SK-N-SH (cell line): ENCODE data around the gene AMELY. TPM values are rescaled to one million over a fixed set of nuclear protein-coding genes. Genes with fewer than 3 reads are reported as not detected.

Experiments
- CTCF ChIA-PET: fragments of 300-600, 350-600 bp; formaldehyde crosslinking; extraction: SDS; loops from one replicate; lab custom pipeline; 2021; lab: Yijun Ruan, JAX
- POLR2A ChIA-PET: fragments of 350-600 bp; sonication (Branson Sonifier 250); formaldehyde crosslinking; extraction: SDS; loops from one replicate; lab custom pipeline; 2020; ENCODE audit warnings: antibody characterized with exemption, inconsistent platforms; lab: Yijun Ruan, JAX
- DNase-seq: peaks from one replicate; pipeline ENCODE4 v3.0.0; 2012
- H2AFZ ChIP-seq: fragments of 200-600 bp; sonication (generic); 2 replicates; pipeline ENCODE4 v1.8.1; 2016; ENCODE audit warnings: antibody characterized with exemption, mild to moderate bottlenecking, low read depth
- H3F3A ChIP-seq: fragments of 200-600 bp; sonication (generic); replicated peaks from 2 replicates; pipeline ENCODE3; 2016; ENCODE audit warnings: antibody characterized with exemption, mild to moderate bottlenecking; ENCODE audit not compliant: insufficient read depth
- H3K27ac ChIP-seq, 2 experiments: fragments of 200-500 bp in 1 of 2; fragments of 200-600 bp in 1 of 2; sonication (Bioruptor generic) in 1 of 2; sonication (generic), shearing (Covaris generic) in 1 of 2; 2 replicates each; pipeline versions ENCODE4 v1.5.1 to v1.6.1; 2014 to 2016; ENCODE audit warnings: low read depth in 2 of 2, inconsistent platforms in 1 of 2, low read length in 1 of 2, mild to moderate bottlenecking in 1 of 2, mixed read lengths in 1 of 2
- H3K27me3 ChIP-seq: fragments of 200-600 bp; sonication (generic), shearing (Covaris generic); 2 replicates; pipeline ENCODE4 v1.6.1; 2016; ENCODE audit warnings: mixed run types; ENCODE audit not compliant: insufficient read depth
- H3K36me3 ChIP-seq, 2 experiments: fragments of 200-500 bp in 1 of 2; fragments of 200-600 bp in 1 of 2; sonication (Bioruptor generic) in 1 of 2; sonication (generic) in 1 of 2; replicated peaks in 1 of 2; 2 replicates each; pipeline versions ENCODE3 to v1.5.1; 2014 to 2016; ENCODE audit warnings: low read length in 1 of 2, mild to moderate bottlenecking in 1 of 2; ENCODE audit not compliant: insufficient read depth in 2 of 2, control insufficient read depth in 1 of 2
- H3K4me1 ChIP-seq, 2 experiments: fragments of 200-500 bp in 1 of 2; fragments of 200-600 bp in 1 of 2; sonication (Bioruptor generic) in 1 of 2; sonication (generic), shearing (Covaris generic) in 1 of 2; 2 replicates each; pipeline versions ENCODE4 v1.5.1 to v1.6.1; 2014 to 2016; ENCODE audit warnings: low read depth in 1 of 2, low read length in 1 of 2, mixed run types in 1 of 2; ENCODE audit not compliant: insufficient read depth in 2 of 2, control insufficient read depth in 1 of 2
- H3K4me2 ChIP-seq: fragments of 200-600 bp; sonication (generic), shearing (Covaris generic); 2 replicates; pipeline ENCODE4 v1.6.1; 2017; ENCODE audit warnings: mixed run types
- H3K4me3 ChIP-seq, 2 experiments: fragments of 200-500 bp in 1 of 2; fragments of 200-600 bp in 1 of 2; sonication (Bioruptor generic) in 1 of 2; sonication (generic), shearing (Covaris generic) in 1 of 2; 2 replicates each; pipeline versions ENCODE4 v1.5.1 to v1.8.1; 2014 to 2016; ENCODE audit warnings: low read depth in 2 of 2, inconsistent platforms in 1 of 2, low read length in 1 of 2, mild to moderate bottlenecking in 1 of 2, mixed read lengths in 1 of 2, moderate library complexity in 1 of 2
- H3K79me2 ChIP-seq: fragments of 200-600 bp; sonication (generic); 2 replicates; pipeline ENCODE4 v1.8.1; 2017; ENCODE audit warnings: mild to moderate bottlenecking; ENCODE audit not compliant: insufficient read depth
- H3K9ac ChIP-seq: fragments of 200-600 bp; sonication (generic); 2 replicates; pipeline ENCODE4 v1.6.1; 2017; ENCODE audit warnings: mixed run types
- H3K9me2 ChIP-seq: fragments of 200-600 bp; sonication (generic); 2 replicates; pipeline ENCODE4 v1.6.1; 2017; ENCODE audit warnings: mixed run types
- H3K9me3 ChIP-seq: fragments of 200-600 bp; sonication (generic); 2 replicates; pipeline ENCODE4 v1.6.1; 2017; ENCODE audit warnings: mixed run types, mild to moderate bottlenecking, moderate library complexity
- H4K20me1 ChIP-seq: fragments of 200-600 bp; sonication (generic); 2 replicates; pipeline ENCODE4 v1.6.1; 2017; ENCODE audit warnings: mild to moderate bottlenecking, mixed run types; ENCODE audit not compliant: insufficient read depth
- EP300 ChIP-seq, 2 experiments: IDR thresholded peaks; 2 replicates each; pipeline versions ENCODE4 v1.4.0 to v1.6.1; 2012; ENCODE audit warnings: borderline replicate concordance in 1 of 2, low read depth in 1 of 2, low read length in 1 of 2
- EZH2phosphoT487 ChIP-seq: fragments of 200-600 bp; sonication (generic); IDR thresholded peaks from 2 replicates; pipeline ENCODE4 v1.6.1; 2017; ENCODE audit warnings: low read depth, mixed run types, mild to moderate bottlenecking, antibody characterized with exemption, moderate library complexity, borderline replicate concordance
- FOSL2 ChIP-seq: IDR thresholded peaks from 2 replicates; pipeline ENCODE4 v1.4.0; 2012; ENCODE audit warnings: low read depth, mild to moderate bottlenecking, moderate library complexity, borderline replicate concordance
- FOXM1 ChIP-seq: IDR thresholded peaks from 2 replicates; pipeline ENCODE4 v1.4.0; 2012; ENCODE audit warnings: low read depth, mild to moderate bottlenecking
- JUND ChIP-seq: IDR thresholded peaks from 2 replicates; pipeline ENCODE4 v1.4.0; 2012
- MEF2A ChIP-seq: IDR thresholded peaks from 2 replicates; pipeline ENCODE4 v1.4.0; 2012; ENCODE audit warnings: low read depth, borderline replicate concordance
- MXI1 ChIP-seq: IDR thresholded peaks from 2 replicates; pipeline ENCODE4 v1.6.1; 2012; ENCODE audit warnings: mild to moderate bottlenecking, low read depth, low read length, improper control_type of control experiment
- POLR2AphosphoS5 ChIP-seq: IDR thresholded peaks from 2 replicates; pipeline ENCODE4 v1.6.1; 2012; ENCODE audit warnings: low read depth, low read length
- RAD21 ChIP-seq: IDR thresholded peaks from 2 replicates; pipeline ENCODE4 v1.6.1; 2012; ENCODE audit warnings: mild to moderate bottlenecking, low read length
- RCOR1 ChIP-seq: fragments of 150-350 bp; IDR thresholded peaks from 2 replicates; pipeline ENCODE4 v1.6.1; 2017; ENCODE audit warnings: antibody characterized with exemption, low read length
- RXRA ChIP-seq: IDR thresholded peaks from 2 replicates; pipeline ENCODE4 v1.4.0; 2012; ENCODE audit warnings: low read depth, mild to moderate bottlenecking, borderline replicate concordance
- SIN3A ChIP-seq: IDR thresholded peaks from 2 replicates; pipeline ENCODE4 v1.6.1; 2012; ENCODE audit warnings: low read depth, mild to moderate bottlenecking, low read length, moderate library complexity, borderline replicate concordance
- TAF1 ChIP-seq: IDR thresholded peaks from 2 replicates; pipeline ENCODE4 v1.6.1; 2012; ENCODE audit warnings: low read depth, mild to moderate bottlenecking, low read length, moderate library complexity, borderline replicate concordance
- TCF12 ChIP-seq: IDR thresholded peaks from 2 replicates; pipeline ENCODE4 v1.4.0; 2012
- YY1 ChIP-seq: IDR thresholded peaks from 2 replicates; pipeline ENCODE4 v1.4.0; 2012; ENCODE audit warnings: low read depth, mild to moderate bottlenecking
- WGBS: methylation state at CpG from one replicate; pipeline ENCODE4 v1.1.6; 2017; ENCODE audit warnings: low lambda C conversion rate; 5-methylcytosine and 5-hydroxymethylcytosine counted together
- polyA plus RNA-seq, 3 experiments: library from polyadenylated mRNA; depleted of rRNA; stranded (reverse); fragments of >200 nt; gene quantifications; 2 replicates each; pipeline ENCODE4 v1.2.3, GENCODE V29; 2012
- TF ChIP-seq, protein P1 (sequence below): fragments of 150-350 bp; IDR thresholded peaks from 2 replicates; pipeline ENCODE4 v1.6.1; 2016; ENCODE audit warnings: mild to moderate bottlenecking, low read depth, low read length
- TF ChIP-seq, protein P2 (sequence below): IDR thresholded peaks from 2 replicates; pipeline ENCODE4; 2012

AMELY gene
- polyA plus RNA-seq, 1 of the 3 experiments (the other 2 are of a cell fraction): not detected

DNA sequence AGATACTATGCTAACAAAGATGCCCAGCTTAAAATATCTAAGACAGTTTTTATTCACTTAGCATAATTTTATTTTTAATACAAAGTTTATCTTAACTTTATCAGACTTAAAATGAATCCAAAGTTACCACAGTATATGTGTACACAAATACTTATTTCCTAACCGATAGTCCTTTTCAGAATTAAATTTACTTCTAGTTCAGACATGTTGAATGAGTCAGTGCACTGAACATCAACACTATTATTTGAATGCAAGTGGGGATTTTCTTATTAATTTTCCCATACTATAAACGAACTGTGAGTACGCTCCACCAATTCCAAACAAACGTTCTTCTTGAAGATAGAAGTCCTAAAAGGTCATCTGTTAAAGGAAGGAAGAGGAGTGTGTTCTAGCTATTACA is 38.4 kb upstream of the AMELY start:
- Histone ChIP-seq H2AFZ (no peak overlapping the region), H3K27ac (no peak overlapping the region), H3K4me3 (no peak overlapping the region), H3K79me2 (no peaks in the 10 kb centered on the region), H3K36me3 (no peaks in the 10 kb centered on the region), H3K27me3 (no peaks in the 10 kb centered on the region), H3K9me3 (no peaks in the 10 kb centered on the region), H3K9me2 (no peaks in the 10 kb centered on the region), H3K4me1 (no peaks in the 10 kb centered on the region), H3F3A (no peaks in the 10 kb centered on the region), H4K20me1 (no peaks in the 10 kb centered on the region), H3K4me2 (no peak overlapping the region), H3K9ac (no peak overlapping the region)
- DNase-seq: no peak
- ChIA-PET CTCF (no interaction called here), POLR2A (no interaction called here)
- no peak for TF ChIP-seq EP300 (IDR thresholded peaks at IDR 0.05; ENCODE audit: borderline replicate concordance in 1 of 2, low read depth in 1 of 2, low read length in 1 of 2)
- no peak for TF ChIP-seq TAF1
- no peak for TF ChIP-seq FOXM1
- TF ChIP-seq, protein P1, sequence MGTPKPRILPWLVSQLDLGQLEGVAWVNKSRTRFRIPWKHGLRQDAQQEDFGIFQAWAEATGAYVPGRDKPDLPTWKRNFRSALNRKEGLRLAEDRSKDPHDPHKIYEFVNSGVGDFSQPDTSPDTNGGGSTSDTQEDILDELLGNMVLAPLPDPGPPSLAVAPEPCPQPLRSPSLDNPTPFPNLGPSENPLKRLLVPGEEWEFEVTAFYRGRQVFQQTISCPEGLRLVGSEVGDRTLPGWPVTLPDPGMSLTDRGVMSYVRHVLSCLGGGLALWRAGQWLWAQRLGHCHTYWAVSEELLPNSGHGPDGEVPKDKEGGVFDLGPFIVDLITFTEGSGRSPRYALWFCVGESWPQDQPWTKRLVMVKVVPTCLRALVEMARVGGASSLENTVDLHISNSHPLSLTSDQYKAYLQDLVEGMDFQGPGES: no peak
- no peak for TF ChIP-seq RAD21
- no peak for TF ChIP-seq POLR2AphosphoS5
- no peak for TF ChIP-seq RXRA
- WGBS: no CpG with 5 or more reads among the region's 4 CpGs

DNA sequence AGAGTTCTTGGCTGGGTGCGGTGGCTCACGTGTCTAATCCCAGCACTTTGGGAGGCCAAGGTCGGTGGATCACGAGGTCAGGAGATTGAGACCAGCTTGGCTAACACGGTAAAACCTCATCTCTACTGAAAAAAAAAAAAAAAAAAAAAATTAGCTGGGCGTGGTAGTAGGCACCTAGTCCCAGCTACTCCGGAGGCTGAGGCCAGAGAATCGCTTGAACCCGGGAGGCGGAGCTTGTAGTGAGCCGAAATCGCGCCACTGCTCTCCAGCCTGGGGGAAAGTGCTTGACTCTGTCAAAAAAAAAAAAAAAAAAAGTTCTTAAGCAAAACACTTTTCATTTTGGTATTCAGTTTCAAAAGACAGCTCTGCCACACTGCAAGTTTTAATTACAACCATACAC is 36.8 kb upstream of the AMELY start:
- Histone ChIP-seq H3K9ac (no peak overlapping the region), H3K9me3 (no peaks in the 10 kb centered on the region), H3K9me2 (no peaks in the 10 kb centered on the region), H3K27me3 (no peaks in the 10 kb centered on the region), H3K79me2 (no peaks in the 10 kb centered on the region), H4K20me1 (no peaks in the 10 kb centered on the region), H3F3A (no peaks in the 10 kb centered on the region), H3K4me3 (no peak overlapping the region), H3K36me3 (no peaks in the 10 kb centered on the region), H2AFZ (no peak overlapping the region), H3K27ac (no peak overlapping the region), H3K4me2 (no peak overlapping the region), H3K4me1 (no peaks in the 10 kb centered on the region)
- no CpG with 5 or more reads among the region's 13 CpGs for WGBS
- TF ChIP-seq MXI1: no peak
- no peak for TF ChIP-seq FOSL2
- TF ChIP-seq SIN3A: no peak
- TF ChIP-seq MEF2A: no peak
- TF ChIP-seq, protein P2, sequence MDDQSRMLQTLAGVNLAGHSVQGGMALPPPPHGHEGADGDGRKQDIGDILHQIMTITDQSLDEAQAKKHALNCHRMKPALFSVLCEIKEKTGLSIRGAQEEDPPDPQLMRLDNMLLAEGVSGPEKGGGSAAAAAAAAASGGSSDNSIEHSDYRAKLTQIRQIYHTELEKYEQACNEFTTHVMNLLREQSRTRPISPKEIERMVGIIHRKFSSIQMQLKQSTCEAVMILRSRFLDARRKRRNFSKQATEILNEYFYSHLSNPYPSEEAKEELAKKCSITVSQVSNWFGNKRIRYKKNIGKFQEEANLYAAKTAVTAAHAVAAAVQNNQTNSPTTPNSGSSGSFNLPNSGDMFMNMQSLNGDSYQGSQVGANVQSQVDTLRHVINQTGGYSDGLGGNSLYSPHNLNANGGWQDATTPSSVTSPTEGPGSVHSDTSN: no peak
- no peak for TF ChIP-seq TCF12
- TF ChIP-seq YY1: no peak
- no peak for TF ChIP-seq JUND
- TF ChIP-seq RCOR1: no peak
- TF ChIP-seq EZH2phosphoT487: no peak
- POLR2A ChIA-PET: no interaction called here
- CTCF ChIA-PET: no interaction called here
- no peak for DNase-seq
